Astrocyte of the cerebellum (primary cell): ENCODE measurements around the gene PRDM16.

Experiments
- DNase-seq: peaks from one replicate; pipeline ENCODE4 v3.0.0-alpha.2; 2011; ENCODE audit warnings: low read depth
- H3K4me3 ChIP-seq: 2 replicates; pipeline ENCODE4 v1.5.1; 2011; ENCODE audit warnings: mild to moderate bottlenecking, low read depth, low read length, moderate library complexity
- CTCF ChIP-seq: IDR thresholded peaks from 2 replicates; pipeline ENCODE4 v1.5.1; 2012; ENCODE audit warnings: low read length, low read depth, moderate library complexity, mild to moderate bottlenecking; ENCODE audit errors: missing control alignments
- in situ Hi-C: cut with HindIII; loops from 2 replicates; pipeline ENCODE4 v1.10.0; 2017; ENCODE audit warnings: low sequenced_read_pairs

PRDM16 gene

DNA sequence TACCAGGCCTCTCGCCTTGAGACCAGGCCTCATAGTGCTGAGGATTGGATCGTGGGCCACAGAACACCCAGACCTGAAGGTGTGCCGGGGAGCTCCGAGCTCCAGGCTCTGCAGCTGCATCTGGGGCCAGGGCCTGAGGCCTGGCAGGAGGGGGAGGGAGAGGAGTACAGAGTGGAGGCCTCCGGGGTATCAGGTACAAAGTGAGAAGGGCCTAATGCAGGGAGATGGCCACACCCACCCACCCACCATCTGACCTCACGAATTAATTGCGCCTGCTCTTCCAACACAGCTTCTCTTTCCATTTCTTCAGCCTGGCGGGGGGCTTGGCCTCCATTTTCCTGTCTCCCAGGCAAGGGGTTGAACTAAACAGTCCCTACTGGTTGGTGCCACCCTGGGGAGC lies 286.1 kb downstream of the PRDM16 start:
- DNase-seq, result no peak
- in situ Hi-C loops, result no loop called here
- no peak for TF ChIP-seq CTCF
- H3K4me3 ChIP-seq, result no peak overlapping the region

GRCh38 chr1:3355894-3356826 lies 287.2 kb downstream of the PRDM16 start:
- no peak for TF ChIP-seq CTCF
- H3K4me3 ChIP-seq, result no peak overlapping the region
- no peak for DNase-seq
- in situ Hi-C loops, result no loop called here

- no peak for TF ChIP-seq CTCF
- DNase-seq, result no peak
- in situ Hi-C loops, result no loop called here
- H3K4me3 ChIP-seq, result no peak overlapping the region
These were observed 287.9 kb downstream of the PRDM16 start for GRCh38 chr1:3356827-3357460.

DNA sequence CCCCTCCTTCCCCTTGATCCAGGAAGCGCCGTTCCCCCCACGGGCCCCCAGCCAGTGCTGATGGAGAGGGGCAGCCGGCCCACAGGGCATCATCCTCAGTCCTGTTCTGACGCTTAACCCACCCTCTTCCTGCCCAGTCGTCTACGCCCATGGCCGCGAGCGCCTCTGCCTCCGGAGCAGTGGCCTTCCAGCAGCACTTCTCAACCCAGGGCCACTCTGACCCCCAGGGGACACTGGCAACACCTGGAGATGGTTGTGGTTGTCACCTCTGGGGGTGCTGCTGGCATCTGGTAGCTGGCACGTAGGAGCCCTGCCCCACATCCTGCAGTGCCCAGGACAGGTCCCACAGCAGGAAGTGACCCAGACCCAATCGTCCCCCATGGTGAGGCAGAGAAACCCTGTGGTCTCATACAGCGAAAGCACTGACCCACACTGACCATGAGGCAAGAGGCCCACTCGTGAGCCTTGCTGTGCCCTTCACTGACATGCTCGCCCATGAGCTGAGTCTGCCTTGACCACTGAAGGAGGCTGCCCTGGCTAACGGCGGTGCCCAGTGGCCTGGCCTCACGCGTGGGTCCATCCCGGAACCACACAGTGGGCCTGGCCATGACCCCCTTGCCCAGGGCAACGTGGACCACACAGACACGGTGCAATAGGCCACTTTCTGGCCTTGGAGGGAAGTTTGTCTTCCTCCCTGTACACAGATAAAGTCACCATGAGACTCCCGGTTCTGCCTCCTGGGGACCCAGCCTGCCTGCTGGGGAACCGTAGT lies 288.7 kb downstream of the PRDM16 start:
- in situ Hi-C loops, result no loop called here
- TF ChIP-seq CTCF, result no peak
- DNase-seq, result no peak

DNA sequence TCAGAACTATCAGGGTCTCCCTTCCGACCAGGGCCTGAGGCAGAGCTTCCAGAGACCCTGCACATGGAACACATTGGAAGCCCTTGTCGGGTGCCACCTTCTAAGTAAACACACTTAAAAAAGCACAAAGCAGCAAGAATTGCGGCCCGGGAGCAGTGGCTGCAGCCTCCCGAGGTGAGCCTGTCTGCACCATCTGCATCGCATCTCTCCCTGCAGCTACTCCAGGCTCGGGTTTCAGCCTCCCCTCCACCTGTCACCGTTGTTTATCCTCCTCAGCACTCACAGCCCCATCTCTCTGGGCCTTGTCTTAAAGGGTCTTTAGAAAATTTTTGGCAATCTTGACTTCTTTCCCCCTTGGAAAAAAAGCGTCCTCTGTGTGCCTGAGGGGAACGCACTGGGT lies 290.3 kb downstream of the PRDM16 start:
- no peak for TF ChIP-seq CTCF
- DNase-seq, result no peak
- H3K4me3 ChIP-seq, result no peak overlapping the region
- in situ Hi-C loops, result no loop called here

More for the DNA sequence above, 288.7 kb downstream of the PRDM16 start:
- H3K4me3 ChIP-seq, result no peak overlapping the region

- no peak for TF ChIP-seq CTCF
- no peak overlapping the region for H3K4me3 ChIP-seq
- no peak for DNase-seq
- in situ Hi-C loops, result loop anchor here (5.0 kb wide), 1 partner anchor 98 kb away; no protein-coding TSS in a partner anchor
These were observed 290.9 kb downstream of the PRDM16 start for GRCh38 chr1:3359756-3360440.
